GM19397 (cell line): ENCODE data around the gene ALOX15.
"Not testable (repeated sequence)": the region's sequence is repeated elsewhere in the genome, so short reads cannot be mapped to it uniquely, and the experiment has no call there.

Experiments used
- ATAC-seq: cut with Tn5 transposase; IDR thresholded peaks from one replicate; pipeline ENCODE4 v1.9.1; 2021; ENCODE audit warnings: mild to moderate bottlenecking, moderate library complexity; ENCODE audit not compliant: unreplicated experiment

The ALOX15 gene

DNA sequence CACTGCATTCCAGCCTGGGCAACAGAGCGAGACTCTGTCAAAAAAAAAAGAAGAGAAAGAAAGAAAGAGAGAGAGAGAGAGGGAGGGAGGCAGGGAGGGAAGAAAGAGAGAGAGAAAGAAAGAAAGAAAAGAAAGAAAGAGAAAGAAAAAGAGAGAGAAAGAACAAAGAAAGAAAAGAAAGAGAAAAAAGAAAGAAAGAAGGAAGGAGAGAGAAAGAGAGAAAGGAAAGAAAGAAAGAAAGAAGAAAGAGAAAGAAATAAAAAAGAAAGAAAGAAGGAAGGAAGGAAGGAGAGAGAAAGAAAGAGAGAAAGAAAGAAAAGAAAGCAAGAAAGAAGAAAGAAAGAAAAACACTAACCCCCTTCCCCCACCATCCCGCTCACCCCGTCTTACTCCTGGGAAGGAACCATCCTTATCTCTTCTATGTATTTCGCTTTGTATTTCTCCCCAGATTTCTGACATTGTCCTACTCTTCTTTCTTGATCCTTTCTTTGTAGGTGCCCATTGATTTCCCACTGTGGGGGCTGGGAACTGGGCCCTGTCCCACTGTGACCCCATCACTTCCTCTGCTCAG, 20.9 kb downstream of the ALOX15 start:
- no peak for ATAC-seq

DNA sequence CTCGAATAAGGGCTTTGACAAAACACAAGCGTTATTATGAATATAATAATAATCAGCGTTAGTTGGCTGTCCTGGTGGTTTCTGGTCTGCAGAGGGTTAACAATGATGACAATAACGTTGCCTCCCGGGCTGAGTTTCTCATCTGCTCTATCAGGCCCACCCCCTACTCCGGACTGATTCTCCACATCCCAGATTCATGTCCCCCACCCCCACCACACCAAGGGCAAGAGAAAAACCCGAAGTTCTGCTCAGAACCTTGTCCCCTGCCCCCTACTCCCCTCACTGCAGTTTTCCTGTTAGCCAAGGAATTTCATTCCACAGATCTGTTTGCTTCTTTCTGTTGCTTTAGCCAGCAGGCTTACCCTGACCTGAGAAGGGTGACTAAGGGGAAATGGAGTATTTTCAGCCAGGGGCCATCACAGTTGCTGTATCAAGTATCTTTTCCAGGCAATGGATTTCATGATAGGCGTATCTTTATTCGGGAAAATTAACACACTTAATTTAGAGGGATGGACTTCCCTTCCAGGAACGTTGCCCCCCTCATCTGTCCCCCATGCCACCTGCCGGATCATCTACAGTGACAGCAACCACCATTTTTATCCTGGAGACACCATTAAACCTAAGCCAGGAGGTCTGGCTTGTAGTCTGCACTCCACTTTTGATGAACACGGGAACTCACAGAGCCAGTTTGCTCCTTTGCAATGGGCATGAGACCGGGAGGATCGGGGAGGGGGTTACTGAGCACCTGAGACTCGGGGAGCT, 23.7 kb downstream of the ALOX15 start:
- ATAC-seq = no peak

- ATAC-seq = no peak
Measured at GRCh38 chr17:4617090-4617489, 24.4 kb downstream of the ALOX15 start.

- no peak for ATAC-seq
Measured at GRCh38 chr17:4616476-4616875, 25.0 kb downstream of the ALOX15 start.

DNA sequence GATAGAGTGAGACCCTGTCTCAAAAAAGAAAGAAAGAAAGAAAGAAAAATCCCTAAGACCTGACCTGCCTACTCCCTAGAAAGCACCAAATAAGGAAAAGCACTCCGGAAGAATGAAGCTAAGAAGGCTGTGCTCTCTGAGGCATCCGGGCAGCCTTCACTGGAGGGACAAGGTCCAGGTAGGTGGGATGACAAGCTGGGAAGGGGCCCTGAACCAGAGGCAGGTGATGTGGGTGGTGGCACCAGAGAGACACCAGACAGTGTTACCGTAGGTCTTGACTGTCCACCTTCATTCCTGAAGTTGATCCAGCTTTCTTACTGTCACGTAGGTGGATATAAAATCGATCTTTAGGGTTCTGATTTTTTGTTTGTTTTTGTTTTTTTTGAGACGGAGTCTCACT, 30.8 kb downstream of the ALOX15 start:
- ATAC-seq = no peak

DNA sequence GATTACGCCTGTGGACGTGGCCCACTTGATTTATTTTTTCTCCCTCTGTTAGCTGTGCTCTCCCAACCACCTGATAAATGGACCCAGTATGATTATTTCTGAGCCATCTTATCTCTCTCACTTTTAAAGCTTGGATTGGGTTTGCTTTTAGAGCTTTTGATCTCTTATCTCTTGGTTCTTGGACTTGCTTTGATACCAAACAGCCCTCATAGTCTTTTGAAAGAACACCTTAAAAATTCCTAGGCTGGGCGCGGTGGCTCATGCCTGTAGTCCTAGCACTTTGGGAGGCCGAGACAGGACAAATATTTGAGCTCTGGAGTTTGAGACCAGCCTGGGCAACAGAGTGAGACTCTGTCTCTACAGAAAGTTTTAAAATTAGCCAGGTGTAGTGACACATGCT, 31.3 kb downstream of the ALOX15 start:
- ATAC-seq = no peak

GRCh38 chr17:4609761-4610160, 31.7 kb downstream of the ALOX15 start:
- ATAC-seq = no peak

GRCh38 chr17:4607773-4608187, 33.7 kb downstream of the ALOX15 start:
- no peak for ATAC-seq

- no peak for ATAC-seq
Measured at GRCh38 chr17:4607261-4607741, 34.2 kb downstream of the ALOX15 start.

DNA sequence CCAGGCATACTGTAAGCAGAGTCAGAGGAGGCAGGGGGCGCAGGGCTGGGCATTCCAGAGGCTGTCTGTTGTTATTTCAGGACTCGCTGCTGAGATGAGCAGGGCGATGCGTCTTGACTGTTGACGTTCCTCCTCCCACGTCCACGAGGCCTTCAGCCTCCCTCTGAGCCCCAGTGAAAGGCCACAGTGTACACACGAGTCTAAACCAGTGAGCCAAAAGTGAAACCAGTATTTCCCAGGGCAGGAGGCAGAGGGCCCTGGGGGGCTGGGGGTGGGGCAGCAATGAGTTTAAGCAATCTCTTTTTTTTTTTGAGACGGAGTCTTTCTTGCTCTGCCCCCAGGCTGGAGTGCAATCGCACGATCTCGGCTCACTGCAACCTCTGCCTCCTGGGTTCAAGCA, 35.7 kb downstream of the ALOX15 start:
- no peak for ATAC-seq

DNA sequence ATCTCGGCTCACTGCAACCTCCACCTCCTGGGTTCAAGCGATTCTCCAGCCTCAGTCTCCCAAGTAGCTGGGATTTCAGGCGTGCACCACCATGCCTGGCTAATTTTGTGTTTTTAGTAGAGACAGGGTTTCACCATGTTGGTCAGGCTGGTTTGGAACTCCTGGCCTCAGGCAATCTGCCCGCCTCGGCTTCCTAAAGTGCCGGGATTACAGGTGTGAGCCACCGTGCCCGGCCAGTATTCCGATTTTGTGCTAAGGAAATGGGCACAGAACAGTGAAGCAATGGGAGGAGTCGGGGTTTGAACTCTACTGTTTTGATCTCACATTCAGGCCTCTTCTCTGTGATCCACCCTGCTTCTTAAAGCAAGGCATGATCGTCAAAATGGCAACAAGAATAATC, 36.7 kb downstream of the ALOX15 start:
- not testable (repeated sequence) for ATAC-seq

DNA sequence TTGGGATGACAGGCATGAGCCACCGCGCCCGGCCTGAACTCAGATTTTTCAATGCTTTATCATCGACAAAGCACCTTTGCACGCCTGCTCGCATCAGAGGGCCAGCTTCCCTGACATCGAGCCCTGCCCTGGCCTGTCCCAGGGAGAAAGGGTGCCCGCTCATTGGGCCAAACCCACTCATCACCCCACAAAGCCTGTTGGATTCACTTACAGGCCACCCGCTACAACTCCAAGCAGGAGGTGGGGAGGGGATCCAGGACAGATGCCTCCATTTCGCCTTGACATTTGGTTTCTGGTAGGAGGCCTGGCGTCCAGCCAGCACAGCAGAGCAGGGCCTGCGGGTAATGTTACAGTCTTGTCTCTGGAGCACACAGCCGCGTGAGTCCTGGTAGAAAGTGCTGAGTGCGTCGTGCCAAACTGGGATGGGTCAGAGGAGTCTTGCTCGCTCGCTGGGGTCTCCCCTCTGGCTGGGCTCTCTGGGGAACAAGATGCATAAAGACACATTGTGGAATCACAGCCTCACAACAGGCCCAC, 37.3 kb downstream of the ALOX15 start:
- no peak for ATAC-seq

GRCh38 chr17:4602041-4602440, 39.4 kb downstream of the ALOX15 start:
- ATAC-seq = no peak

- ATAC-seq = no peak
Measured at GRCh38 chr17:4601326-4601725, 40.2 kb downstream of the ALOX15 start.

DNA sequence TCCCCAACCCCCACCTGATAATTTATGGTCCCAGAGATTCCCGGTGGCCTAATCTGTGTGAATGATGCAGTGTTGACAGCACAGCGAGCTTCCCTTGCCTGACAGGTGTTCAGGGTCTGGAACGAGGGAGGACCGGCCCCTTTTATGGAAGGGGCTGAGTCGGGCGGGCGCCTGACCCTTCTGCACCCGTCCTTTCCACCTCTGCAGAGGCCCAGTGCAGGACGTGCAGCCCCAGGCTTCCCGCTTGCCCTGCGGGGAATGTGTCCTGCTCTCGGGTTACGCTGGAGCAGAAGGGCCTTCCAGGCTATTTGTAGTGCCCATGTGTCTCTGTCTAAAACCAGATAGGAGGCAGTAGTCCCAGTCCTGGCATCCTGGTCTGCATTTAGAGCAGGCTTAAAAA, 40.9 kb downstream of the ALOX15 start:
- no peak for ATAC-seq

- no peak for ATAC-seq
Measured at GRCh38 chr17:4599505-4600281, 41.8 kb downstream of the ALOX15 start.

GRCh38 chr17:4598776-4599504, 42.5 kb downstream of the ALOX15 start:
- ATAC-seq = no peak

DNA sequence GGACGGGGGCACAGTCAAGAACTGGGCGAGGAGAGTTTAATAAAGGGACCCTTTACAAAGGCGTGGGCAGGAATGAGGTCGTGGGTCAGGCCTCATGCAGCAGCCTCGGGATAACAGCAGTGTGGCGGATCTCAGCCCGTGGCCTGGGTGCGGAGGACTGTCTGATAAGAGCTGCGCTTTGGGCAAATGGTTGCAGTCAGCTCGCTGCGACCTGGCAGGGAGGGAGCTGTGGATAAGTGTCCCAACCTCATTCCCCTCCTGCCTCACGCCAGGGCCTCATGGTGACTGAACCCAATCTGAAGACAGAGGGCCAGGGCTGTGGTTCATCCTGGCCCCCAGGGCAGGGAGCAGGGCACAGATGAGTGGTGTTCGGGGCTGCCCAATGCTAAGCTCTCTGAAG, 43.5 kb downstream of the ALOX15 start:
- no peak for ATAC-seq

DNA sequence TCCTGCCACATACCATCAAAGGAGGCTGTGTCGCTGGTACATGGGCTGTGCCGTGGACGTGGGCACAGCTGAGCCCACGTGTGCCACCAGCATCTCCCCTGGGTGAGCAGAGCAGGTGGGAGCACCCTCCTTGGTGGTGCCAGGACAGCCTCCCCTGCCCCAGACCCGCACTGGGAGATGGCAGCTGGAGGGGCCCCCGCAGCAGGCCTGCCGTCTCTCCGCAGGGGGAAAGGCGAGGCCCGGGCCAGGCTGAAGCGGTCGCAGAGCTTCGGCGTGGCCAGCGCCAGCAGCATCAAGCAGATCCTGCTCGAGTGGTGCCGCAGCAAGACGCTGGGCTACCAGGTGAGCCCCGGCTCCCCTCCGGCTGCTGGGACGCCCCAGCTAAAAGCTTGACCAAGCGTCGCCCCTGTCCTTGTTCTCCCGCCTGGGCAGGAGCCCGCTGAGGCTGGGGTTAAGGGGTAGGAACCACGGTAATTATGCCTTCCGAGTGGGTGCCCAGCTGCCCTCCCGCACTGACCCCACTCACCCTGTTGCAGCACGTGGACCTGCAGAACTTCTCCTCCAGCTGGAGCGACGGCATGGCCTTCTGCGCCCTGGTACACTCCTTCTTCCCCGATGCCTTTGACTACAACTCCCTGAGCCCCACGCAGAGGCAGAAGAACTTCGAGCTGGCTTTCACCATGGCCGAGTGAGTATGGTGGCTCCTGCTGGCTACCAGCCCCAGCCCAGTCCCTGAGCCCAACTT, 44.7 kb downstream of the ALOX15 start:
- no peak for ATAC-seq

DNA sequence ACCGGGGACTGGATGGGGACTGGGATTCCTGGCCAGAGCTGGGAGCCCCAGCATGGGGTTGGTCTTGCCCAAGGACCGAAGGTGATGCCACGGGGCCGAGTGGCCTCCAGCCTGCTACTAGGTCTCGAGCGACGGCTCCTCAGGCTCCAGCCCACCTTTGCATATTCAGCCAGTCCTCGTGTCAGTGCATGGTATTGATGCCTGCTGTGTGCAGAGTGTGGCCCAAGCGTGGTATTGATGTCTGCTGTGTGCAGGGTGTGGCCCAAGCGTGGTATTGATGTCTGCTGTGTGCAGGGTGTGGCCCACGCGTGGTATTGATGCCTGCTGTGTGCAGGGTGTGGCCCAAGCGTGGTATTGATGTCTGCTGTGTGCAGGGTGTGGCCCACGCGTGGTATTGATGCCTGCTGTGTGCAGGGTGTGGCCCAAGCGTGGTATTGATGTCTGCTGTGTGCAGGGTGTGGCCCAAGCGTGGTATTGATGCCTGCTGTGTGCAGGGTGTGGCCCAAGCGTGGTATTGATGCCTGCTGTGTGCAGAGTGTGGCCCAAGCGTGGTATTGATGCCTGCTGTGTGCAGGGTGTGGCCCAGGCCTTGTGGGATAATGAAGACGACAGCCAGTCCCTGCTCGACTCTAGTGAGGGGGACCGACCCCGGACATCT, 45.7 kb downstream of the ALOX15 start:
- not testable (repeated sequence) for ATAC-seq
